IMR-90 (cell line): ENCODE data around the gene CHST14. TPM values are rescaled to one million over a fixed set of nuclear protein-coding genes. Genes with fewer than 3 reads are reported as not detected.

Experiments
- ATAC-seq: fragments of 200-7000 bp; cut with Tn5 transposase; 2 replicates; pipeline ENCODE4 v1.9.1; 2020; ENCODE audit warnings: low read depth, mild to moderate bottlenecking, moderate library complexity
- BruUV-seq: library from RNA; stranded (reverse); fragments of 400-500 nt; replicated peaks from 2 replicates; lab custom pipeline; 2021; lab: Mats Ljungman, UMichigan
- CTCF ChIA-PET: fragments of 300-600 bp; formaldehyde crosslinking; extraction: SDS; loops from one replicate; lab custom pipeline; 2021; ENCODE audit warnings: antibody characterized with exemption; lab: Yijun Ruan, JAX
- POLR2A ChIA-PET: fragments of 300-600 bp; sonication (Branson Sonifier 250); formaldehyde crosslinking; loops from one replicate; lab custom pipeline; 2022; ENCODE audit warnings: antibody characterized with exemption; ENCODE audit not compliant: unreplicated experiment; lab: Charles Lee
- DNase-seq: peaks from one replicate; pipeline ENCODE4 v3.0.0; 2013
- H2AFZ ChIP-seq: replicated peaks from 2 replicates; pipeline ENCODE3; 2013; ENCODE audit warnings: low read length, mild to moderate bottlenecking; ENCODE audit not compliant: poor library complexity
- H2AK5ac ChIP-seq: 2 replicates; pipeline ENCODE4 v1.6.1; 2013; ENCODE audit warnings: low read depth, low read length, inconsistent platforms
- H2AK9ac ChIP-seq: replicated peaks from 2 replicates; pipeline ENCODE3; 2013; ENCODE audit warnings: mild to moderate bottlenecking, low read depth, low read length, moderate library complexity; ENCODE audit not compliant: poor library complexity
- H2BK120ac ChIP-seq: 2 replicates; pipeline ENCODE4 v1.6.1; 2013; ENCODE audit warnings: low read depth, low read length, inconsistent platforms
- H2BK15ac ChIP-seq: 3 replicates; pipeline ENCODE4 v1.6.1; 2013; ENCODE audit warnings: low read depth, low read length, inconsistent platforms
- H2BK20ac ChIP-seq: 2 replicates; pipeline ENCODE4 v1.6.1; 2013; ENCODE audit warnings: low read depth, mild to moderate bottlenecking, inconsistent platforms, low read length, moderate library complexity
- H2BK5ac ChIP-seq: 2 replicates; pipeline ENCODE4 v1.6.1; 2013; ENCODE audit warnings: mild to moderate bottlenecking, low read depth, low read length, inconsistent platforms; ENCODE audit not compliant: poor library complexity, severe bottlenecking
- H3K14ac ChIP-seq: replicated peaks from 2 replicates; pipeline ENCODE4 v1.6.1; 2013; ENCODE audit warnings: low read depth, low read length, inconsistent platforms
- H3K18ac ChIP-seq: 2 replicates; pipeline ENCODE4 v1.6.1; 2013; ENCODE audit warnings: low read depth, low read length, control low read depth
- H3K23ac ChIP-seq: 2 replicates; pipeline ENCODE4 v1.6.1; 2013; ENCODE audit warnings: low read depth, low read length, inconsistent platforms
- H3K27ac ChIP-seq: 2 replicates; pipeline ENCODE4 v1.5.1; 2013; ENCODE audit warnings: mild to moderate bottlenecking, control low read depth, low read length; ENCODE audit not compliant: insufficient read depth
- H3K27me3 ChIP-seq: 2 replicates; pipeline ENCODE4 v1.6.1; 2013; ENCODE audit warnings: low read length; ENCODE audit not compliant: control insufficient read depth, insufficient read depth
- H3K36me3 ChIP-seq: 2 replicates; pipeline ENCODE4 v1.6.1; 2013; ENCODE audit warnings: low read length, mixed read lengths; ENCODE audit not compliant: control insufficient read depth, insufficient read depth
- H3K4ac ChIP-seq: 2 replicates; pipeline ENCODE4 v1.6.1; 2013; ENCODE audit warnings: low read depth, low read length, inconsistent platforms
- H3K4me1 ChIP-seq: 2 replicates; pipeline ENCODE4 v1.6.1; 2013; ENCODE audit warnings: low read length, mixed read lengths; ENCODE audit not compliant: control insufficient read depth, insufficient read depth
- H3K4me2 ChIP-seq: 2 replicates; pipeline ENCODE4 v1.6.1; 2013; ENCODE audit warnings: low read depth, mild to moderate bottlenecking, control low read depth, low read length, moderate library complexity
- H3K4me3 ChIP-seq: 2 replicates; pipeline ENCODE4 v1.5.1; 2013; ENCODE audit warnings: low read depth, mild to moderate bottlenecking, control low read depth, low read length, moderate library complexity; ENCODE audit not compliant: insufficient read depth
- H3K56ac ChIP-seq: 2 replicates; pipeline ENCODE4 v1.6.1; 2013; ENCODE audit warnings: low read length, inconsistent platforms; ENCODE audit not compliant: insufficient read depth; ENCODE audit errors: extremely low read depth
- H3K79me1 ChIP-seq, 2 experiments: 2 replicates each; pipeline ENCODE4 v1.6.1; 2013; ENCODE audit warnings: low read length in 2 of 2, inconsistent platforms in 1 of 2, low read depth in 1 of 2
- H3K9ac ChIP-seq: 2 replicates; pipeline ENCODE4 v1.6.1; 2013; ENCODE audit warnings: low read depth, low read length, control low read depth
- H3K9me1 ChIP-seq: 2 replicates; pipeline ENCODE4 v1.6.1; 2013; ENCODE audit warnings: low read length, inconsistent platforms; ENCODE audit not compliant: insufficient read depth
- H3K9me3 ChIP-seq: 2 replicates; pipeline ENCODE4 v1.6.1; 2013; ENCODE audit warnings: low read length; ENCODE audit not compliant: control insufficient read depth, insufficient read depth
- H4K20me1 ChIP-seq: 2 replicates; pipeline ENCODE4 v1.6.1; 2013; ENCODE audit warnings: low read length, inconsistent platforms; ENCODE audit not compliant: insufficient read depth
- H4K5ac ChIP-seq: 2 replicates; pipeline ENCODE4 v1.6.1; 2013; ENCODE audit warnings: mild to moderate bottlenecking, low read depth, low read length, control low read depth
- H4K8ac ChIP-seq, 2 experiments: 2 replicates each; pipeline ENCODE4 v1.6.1; 2013; ENCODE audit warnings: low read depth in 2 of 2, low read length in 2 of 2, control low read depth in 1 of 2, inconsistent platforms in 1 of 2
- H4K91ac ChIP-seq: 2 replicates; pipeline ENCODE4 v1.6.1; 2013; ENCODE audit warnings: low read depth, low read length, inconsistent platforms; ENCODE audit not compliant: insufficient read depth
- FOS ChIP-seq: fragments of 150-350 bp; IDR thresholded peaks from 2 replicates; pipeline ENCODE4 v1.6.1; 2016; ENCODE audit warnings: low read depth, low read length
- MAFK ChIP-seq: IDR thresholded peaks from 2 replicates; pipeline ENCODE4 v1.6.1; 2012; ENCODE audit warnings: low read depth, low read length, improper control_type of control experiment
- NFE2L2 ChIP-seq: fragments of 150-350 bp; IDR thresholded peaks from 2 replicates; pipeline ENCODE4 v1.6.1; 2016; ENCODE audit warnings: low read depth, mild to moderate bottlenecking, low read length
- RAD21 ChIP-seq: IDR thresholded peaks from 2 replicates; pipeline ENCODE4 v1.6.1; 2012; ENCODE audit warnings: low read length, improper control_type of control experiment
- dilution Hi-C: fragments of 300-500 bp; cut with HindIII; formaldehyde crosslinking; loops from one replicate; pipeline ENCODE4 v1.14.3; 2018; ENCODE audit warnings: low sequenced_read_pairs; ENCODE audit not compliant: unreplicated experiment
- in situ Hi-C: fragments of 300-500 bp; cut with MboI; formaldehyde crosslinking; loops from 3 replicates; pipeline ENCODE4 v1.14.3; 2019; ENCODE audit warnings: low sequenced_read_pairs, inconsistent platforms, mixed read lengths
- intact Hi-C: fragments of 100-400 bp; cut with micrococcal nuclease; formaldehyde crosslinking; loops from 2 replicates; pipeline ENCODE4 v1.10.0; 2022
- polyA plus RNA-seq, 3 experiments: library from polyadenylated mRNA; depleted of rRNA; stranded (reverse); fragments of >200 nt; gene quantifications; 2 replicates each; pipeline ENCODE4 v1.2.3, GENCODE V29; 2012; ENCODE audit warnings: low replicate concordance in 1 of 3
- total RNA-seq: library from RNA; depleted of rRNA; stranded (reverse); fragments of >200 nt; gene quantifications from 2 replicates; pipeline ENCODE4 v1.2.3, GENCODE V29; 2012
- TF ChIP-seq, protein P1 (sequence below): conservative IDR thresholded peaks from 2 replicates; pipeline ENCODE4 v1.5.1; 2012; ENCODE audit warnings: mild to moderate bottlenecking, low read depth, low read length, improper control_type of control experiment
- TF ChIP-seq, protein P2 (sequence below): fragments of 150-350 bp; IDR thresholded peaks from 2 replicates; pipeline ENCODE4 v1.6.1; 2017; ENCODE audit warnings: mild to moderate bottlenecking, antibody characterized with exemption, low read length, low read depth

Gene CHST14
- total and polyA plus RNA-seq, 2 of the 4 experiments (the other 2 are of a cell fraction), result 3.8 to 19.5 TPM

DNA sequence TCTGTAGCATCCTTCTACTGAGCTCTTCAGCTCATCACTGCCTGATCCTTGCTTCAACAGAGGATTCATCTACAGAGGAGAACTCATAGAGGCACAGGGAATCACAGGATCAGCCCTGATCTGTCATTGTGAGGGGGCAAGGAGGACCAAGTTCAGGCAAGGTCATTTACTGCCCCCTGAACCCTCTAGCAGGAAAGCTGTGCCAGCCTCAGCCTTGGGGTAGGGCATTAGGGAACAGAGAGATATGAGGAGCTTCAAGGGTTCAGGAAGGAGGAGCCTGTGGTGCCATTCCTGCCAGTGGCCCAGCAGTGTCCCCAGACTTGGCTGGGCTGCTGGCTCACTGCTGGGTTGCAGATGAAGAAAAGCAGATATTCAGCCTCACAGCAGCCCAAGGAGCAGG lies 8.2 kb downstream of the CHST14 start:
- CTCF ChIA-PET, result no interaction called here
- in situ Hi-C loops, result no loop called here

More for the DNA sequence above, 8.2 kb downstream of the CHST14 start:
- POLR2A ChIA-PET, result no interaction called here
- H3K23ac ChIP-seq, result no peak overlapping the region
- no peak overlapping the region for H3K4ac ChIP-seq
- no peak overlapping the region for H2BK5ac ChIP-seq
- no peak overlapping the region for H3K56ac ChIP-seq
- DNase-seq (no peak), ATAC-seq (no peak)
- dilution Hi-C loops (no loop called here), intact Hi-C loops (no loop called here)
- no peak overlapping the region for H3K14ac ChIP-seq
- no peaks in the 10 kb centered on the region for H3K36me3 ChIP-seq
- no peak overlapping the region for H2BK15ac ChIP-seq
- no peak overlapping the region for H3K27ac ChIP-seq
- H4K8ac ChIP-seq, result no peak overlapping the region
- no peak overlapping the region for H2AK5ac ChIP-seq
- H3K79me1 ChIP-seq, result no peaks in the 10 kb centered on the region
- peaks cover 47% of the 10 kb centered on the region for H3K27me3 ChIP-seq
- no peak overlapping the region for H2AFZ ChIP-seq
- H3K9me1 ChIP-seq, result no peaks in the 10 kb centered on the region
- H3K4me3 ChIP-seq, result no peak overlapping the region
- peaks cover 5% of the 10 kb centered on the region; the same call in 1 of the 2 replicates for H3K9me3 ChIP-seq
- no peak overlapping the region for H3K18ac ChIP-seq
- no peak overlapping the region for H3K9ac ChIP-seq
- no peak overlapping the region for H4K91ac ChIP-seq
- TF ChIP-seq, protein P1, sequence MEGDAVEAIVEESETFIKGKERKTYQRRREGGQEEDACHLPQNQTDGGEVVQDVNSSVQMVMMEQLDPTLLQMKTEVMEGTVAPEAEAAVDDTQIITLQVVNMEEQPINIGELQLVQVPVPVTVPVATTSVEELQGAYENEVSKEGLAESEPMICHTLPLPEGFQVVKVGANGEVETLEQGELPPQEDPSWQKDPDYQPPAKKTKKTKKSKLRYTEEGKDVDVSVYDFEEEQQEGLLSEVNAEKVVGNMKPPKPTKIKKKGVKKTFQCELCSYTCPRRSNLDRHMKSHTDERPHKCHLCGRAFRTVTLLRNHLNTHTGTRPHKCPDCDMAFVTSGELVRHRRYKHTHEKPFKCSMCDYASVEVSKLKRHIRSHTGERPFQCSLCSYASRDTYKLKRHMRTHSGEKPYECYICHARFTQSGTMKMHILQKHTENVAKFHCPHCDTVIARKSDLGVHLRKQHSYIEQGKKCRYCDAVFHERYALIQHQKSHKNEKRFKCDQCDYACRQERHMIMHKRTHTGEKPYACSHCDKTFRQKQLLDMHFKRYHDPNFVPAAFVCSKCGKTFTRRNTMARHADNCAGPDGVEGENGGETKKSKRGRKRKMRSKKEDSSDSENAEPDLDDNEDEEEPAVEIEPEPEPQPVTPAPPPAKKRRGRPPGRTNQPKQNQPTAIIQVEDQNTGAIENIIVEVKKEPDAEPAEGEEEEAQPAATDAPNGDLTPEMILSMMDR, result no peak
- TF ChIP-seq, protein P2, sequence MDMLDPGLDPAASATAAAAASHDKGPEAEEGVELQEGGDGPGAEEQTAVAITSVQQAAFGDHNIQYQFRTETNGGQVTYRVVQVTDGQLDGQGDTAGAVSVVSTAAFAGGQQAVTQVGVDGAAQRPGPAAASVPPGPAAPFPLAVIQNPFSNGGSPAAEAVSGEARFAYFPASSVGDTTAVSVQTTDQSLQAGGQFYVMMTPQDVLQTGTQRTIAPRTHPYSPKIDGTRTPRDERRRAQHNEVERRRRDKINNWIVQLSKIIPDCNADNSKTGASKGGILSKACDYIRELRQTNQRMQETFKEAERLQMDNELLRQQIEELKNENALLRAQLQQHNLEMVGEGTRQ, result no peak
- TF ChIP-seq RAD21, result no peak
- no peak for TF ChIP-seq MAFK
- TF ChIP-seq FOS, result no peak
- no peak for TF ChIP-seq NFE2L2
- H2BK20ac ChIP-seq, result no peak overlapping the region
- H3K4me2 ChIP-seq, result no peak overlapping the region
- no peaks in the 10 kb centered on the region for H3K4me1 ChIP-seq
- H4K20me1 ChIP-seq, result no peaks in the 10 kb centered on the region
- H2BK120ac ChIP-seq, result no peak overlapping the region
- no TSS peak for BruUV-seq
- no peak overlapping the region for H4K5ac ChIP-seq
- H2AK9ac ChIP-seq, result no peak overlapping the region
